Medulla oblongata (tissue), 1 donor: ENCODE data around the gene AGPAT4.

Experiments used
- DNase-seq: peaks from one replicate; pipeline ENCODE4 v3.0.0-alpha.2; 2015; ENCODE audit errors: extremely low spot score

The AGPAT4 gene

GRCh38 chr6:161166176-161166575, 107.7 kb downstream of the AGPAT4 start:
- no peak for DNase-seq

DNA sequence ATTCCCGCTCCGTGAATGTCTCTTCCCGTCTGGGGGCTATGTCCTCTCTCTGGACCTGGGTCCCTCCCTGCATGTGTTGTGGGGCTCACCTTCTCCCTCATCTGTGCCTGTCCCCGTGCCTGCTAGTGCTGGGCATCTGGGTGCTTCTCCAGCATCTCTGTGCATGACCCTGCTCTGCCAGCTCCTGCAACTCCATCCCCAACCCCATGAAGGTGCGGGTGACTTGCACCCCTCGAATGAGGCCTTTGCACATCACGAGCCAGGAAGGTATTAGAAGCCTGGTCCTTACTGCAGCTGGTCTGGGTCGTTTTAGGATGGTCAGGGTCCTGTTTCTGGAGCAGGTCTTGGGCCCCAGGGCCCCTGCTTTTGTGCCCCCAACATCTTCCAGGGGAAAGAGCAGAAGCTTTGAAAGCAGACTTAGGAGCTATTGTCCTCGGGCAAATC, 109.7 kb downstream of the AGPAT4 start:
- DNase-seq: no peak

DNA sequence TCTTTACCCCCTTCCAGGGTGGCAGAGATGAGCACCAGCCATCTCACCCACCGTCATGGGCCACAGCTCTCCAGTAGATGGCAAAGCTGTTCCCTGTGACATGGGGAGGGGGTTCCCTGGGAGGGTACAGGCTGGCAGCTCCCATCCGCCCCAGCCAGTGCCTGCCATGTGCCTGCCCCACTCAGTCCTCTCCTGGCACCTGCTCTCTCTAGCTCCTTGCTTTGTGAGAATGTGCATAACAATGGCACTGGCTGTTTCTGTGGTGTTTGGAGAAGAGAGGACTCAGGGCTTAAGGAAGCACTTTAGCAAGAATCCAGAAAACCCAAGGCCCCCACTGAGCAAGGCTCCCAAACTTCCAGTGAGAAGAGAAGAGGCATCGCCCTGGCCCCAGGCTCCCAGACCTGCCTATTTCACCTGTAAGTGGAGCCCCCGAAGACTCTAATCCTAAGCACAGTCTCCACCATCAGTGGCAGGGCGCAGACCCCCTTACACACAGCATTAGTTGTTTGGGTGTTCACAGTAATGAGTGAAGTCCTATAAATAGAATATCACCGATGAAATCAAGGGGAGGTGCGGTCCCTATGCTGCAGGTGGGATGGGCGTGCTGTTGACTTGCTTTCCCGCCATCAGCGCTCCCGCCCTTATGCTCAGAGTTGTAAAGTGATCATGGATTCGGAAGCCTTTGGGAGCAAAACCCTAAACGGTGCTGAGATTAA, 110.2 kb downstream of the AGPAT4 start:
- DNase-seq: no peak

- DNase-seq: no peak
These were observed 111.1 kb downstream of the AGPAT4 start for GRCh38 chr6:161162722-161163121.

- DNase-seq: no peak
These were observed 111.8 kb downstream of the AGPAT4 start for GRCh38 chr6:161161889-161162624.

- DNase-seq: no peak
These were observed 112.7 kb downstream of the AGPAT4 start for GRCh38 chr6:161161121-161161520.

DNA sequence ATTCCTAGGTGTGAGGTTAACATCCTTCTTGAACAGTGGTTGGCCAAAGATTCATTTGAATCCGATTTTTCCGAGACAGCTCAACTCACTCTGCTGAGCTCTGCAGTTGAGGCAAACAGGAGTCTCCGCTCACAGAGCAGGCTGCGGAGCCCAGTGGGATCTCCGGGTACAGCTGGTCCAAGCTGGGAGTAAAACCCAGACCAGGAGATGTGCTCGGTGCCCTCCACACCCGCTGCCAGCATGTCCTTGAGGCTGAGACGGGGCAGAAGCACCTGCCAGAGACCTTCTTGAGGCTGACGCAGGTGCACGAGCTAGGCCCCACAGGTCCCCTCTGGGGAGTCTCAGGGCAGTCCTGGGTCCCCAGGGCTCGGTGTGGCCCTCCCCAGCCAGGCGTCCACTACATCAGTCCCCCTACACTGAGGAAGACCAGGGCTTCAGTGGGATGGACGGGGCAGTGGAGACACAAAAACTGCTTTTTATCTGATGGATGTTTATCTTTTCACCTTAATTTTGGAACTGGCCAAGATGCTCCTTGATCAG, 119.0 kb downstream of the AGPAT4 start:
- no peak for DNase-seq

DNA sequence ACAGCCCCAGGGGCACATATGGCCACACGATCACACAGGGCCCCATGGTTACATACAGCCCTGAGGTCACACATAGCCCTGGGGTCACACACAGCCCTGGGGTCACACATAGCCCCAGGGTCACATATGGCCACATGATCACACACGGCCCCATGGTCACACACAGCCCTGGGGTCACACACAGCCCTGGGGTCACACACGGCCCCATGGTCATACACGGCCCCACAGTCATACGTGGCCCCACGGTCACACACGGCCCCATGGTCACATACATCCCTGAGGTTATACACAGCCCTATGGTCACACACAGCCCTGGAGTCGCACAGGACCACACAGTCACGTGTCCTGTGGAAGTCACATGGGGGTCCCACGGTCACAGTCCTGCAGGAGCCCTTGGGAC, 120.1 kb downstream of the AGPAT4 start:
- DNase-seq: no peak

GRCh38 chr6:161152907-161153662, 120.8 kb downstream of the AGPAT4 start:
- DNase-seq: no peak

- DNase-seq: no peak
These were observed 121.4 kb downstream of the AGPAT4 start for GRCh38 chr6:161152527-161152862.

- DNase-seq: no peak
These were observed 122.0 kb downstream of the AGPAT4 start for GRCh38 chr6:161151660-161152526.

GRCh38 chr6:161151059-161151645, 122.7 kb downstream of the AGPAT4 start:
- no peak for DNase-seq

GRCh38 chr6:161150566-161150965, 123.3 kb downstream of the AGPAT4 start:
- no peak for DNase-seq

DNA sequence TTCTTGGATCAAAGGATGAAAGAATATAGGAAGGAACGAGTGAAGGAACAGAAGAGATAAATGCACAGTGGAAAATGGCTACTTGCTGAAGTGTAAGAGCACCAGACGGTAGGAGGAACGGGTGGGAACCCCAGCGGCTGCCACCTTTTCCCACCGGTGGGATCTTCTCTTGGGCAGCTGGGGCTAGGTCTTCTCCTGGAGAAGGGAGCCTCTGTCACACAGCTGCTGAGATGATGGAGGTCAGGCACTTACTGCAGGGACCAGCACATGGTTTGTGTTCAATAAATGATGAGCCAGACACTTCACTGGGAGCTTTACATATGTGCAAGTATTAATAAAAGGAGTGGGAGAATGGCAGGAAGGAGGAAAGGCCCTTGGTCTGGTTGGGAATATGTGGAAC, 123.7 kb downstream of the AGPAT4 start:
- DNase-seq: no peak

GRCh38 chr6:161143663-161144430, 130.0 kb downstream of the AGPAT4 start:
- DNase-seq: no peak

DNA sequence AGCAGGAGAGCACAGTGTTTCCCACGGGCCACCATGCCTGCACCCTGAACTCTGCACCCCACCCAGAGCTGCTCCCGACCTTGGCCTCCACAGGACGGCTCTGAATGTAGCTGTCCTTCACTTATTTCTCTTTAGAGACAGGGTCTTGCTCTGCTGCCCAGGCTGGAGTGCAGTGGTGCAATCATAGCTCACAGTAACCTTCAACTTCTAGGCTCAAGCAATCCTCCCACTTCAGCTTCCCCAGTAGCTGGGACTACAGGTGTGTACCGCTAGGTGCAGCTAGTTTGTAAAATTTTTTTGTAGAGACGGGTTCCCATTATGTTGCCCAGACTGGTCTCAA, 130.9 kb downstream of the AGPAT4 start:
- no peak for DNase-seq

DNA sequence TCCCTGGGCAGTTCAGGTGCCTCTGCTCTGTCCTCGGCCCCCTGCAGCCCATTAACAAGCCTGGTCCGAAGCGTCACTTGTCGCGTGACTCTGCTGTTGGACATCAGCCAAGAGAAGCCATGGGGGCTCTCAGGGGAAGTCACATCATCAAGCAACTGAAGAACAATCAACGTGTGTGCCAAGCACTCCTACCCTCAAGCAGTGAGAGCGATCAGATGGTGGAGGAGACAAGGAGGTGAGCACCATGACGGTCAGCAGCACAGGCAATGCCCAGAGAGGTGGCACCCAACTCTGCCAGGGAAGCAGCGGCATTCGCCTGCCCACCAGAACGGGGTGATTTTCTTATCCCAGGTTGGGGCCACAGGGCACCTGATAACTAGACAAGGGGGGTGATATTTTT, 132.7 kb downstream of the AGPAT4 start:
- no peak for DNase-seq

DNA sequence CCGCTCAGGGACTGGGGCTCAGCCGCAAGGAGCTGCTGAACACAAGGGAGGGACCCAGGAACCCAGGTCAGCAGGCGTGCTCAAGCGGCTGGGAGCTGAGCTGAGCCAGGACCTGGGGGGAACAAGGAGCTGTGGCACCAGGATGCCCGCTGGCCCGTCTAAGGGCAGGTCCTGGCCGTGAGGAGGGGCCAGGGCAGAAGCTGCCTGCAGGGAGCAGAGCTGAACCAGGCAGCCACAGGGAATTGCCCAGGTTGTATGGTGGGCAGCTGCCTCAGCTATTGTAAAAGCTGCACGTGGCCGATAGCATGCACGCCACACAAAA, 133.3 kb downstream of the AGPAT4 start:
- no peak for DNase-seq

- DNase-seq: no peak
These were observed 133.9 kb downstream of the AGPAT4 start for GRCh38 chr6:161139766-161140553.

GRCh38 chr6:161139304-161139765, 134.5 kb downstream of the AGPAT4 start:
- DNase-seq: no peak
